Neural progenitor cell (in vitro differentiated cells): ENCODE data around the gene VGLL1. TPM values are rescaled to one million over a fixed set of nuclear protein-coding genes. Genes with fewer than 3 reads are reported as not detected.

Experiments used
- DNase-seq: peaks from one replicate; pipeline ENCODE4 v3.0.0-alpha.2; 2016; ENCODE audit warnings: low spot score
- H2AFZ ChIP-seq: fragments of 200-600 bp; sonication (generic); replicated peaks from 2 replicates; pipeline ENCODE4 v1.6.1; 2016; ENCODE audit warnings: antibody characterized with exemption
- H3F3A ChIP-seq: fragments of 200-600 bp; sonication (generic); 2 replicates; pipeline ENCODE4 v1.6.1; 2016; ENCODE audit warnings: antibody characterized with exemption, low read depth
- H3K27ac ChIP-seq: fragments of 200-600 bp; sonication (generic); 2 replicates; pipeline ENCODE4 v1.5.1; 2016; ENCODE audit warnings: mild to moderate bottlenecking
- H3K27me3 ChIP-seq: fragments of 200-600 bp; sonication (generic); 2 replicates; pipeline ENCODE4 v1.6.1; 2016; ENCODE audit warnings: mild to moderate bottlenecking, moderate library complexity
- H3K36me3 ChIP-seq: fragments of 200-600 bp; sonication (generic); 2 replicates; pipeline ENCODE4 v1.5.1; 2016
- H3K4me1 ChIP-seq: fragments of 200-600 bp; sonication (generic); 2 replicates; pipeline ENCODE4 v1.6.1; 2016; ENCODE audit warnings: mixed run types
- H3K4me2 ChIP-seq: fragments of 200-600 bp; sonication (generic); 2 replicates; pipeline ENCODE4 v1.6.1; 2016
- H3K4me3 ChIP-seq: fragments of 200-600 bp; sonication (generic); 2 replicates; pipeline ENCODE4 v1.5.1; 2016
- H3K79me2 ChIP-seq: fragments of 200-600 bp; sonication (generic); 2 replicates; pipeline ENCODE4 v1.6.1; 2016; ENCODE audit warnings: low read depth
- H3K9ac ChIP-seq: fragments of 200-600 bp; sonication (generic); 2 replicates; pipeline ENCODE4 v1.6.1; 2016
- H3K9me3 ChIP-seq: fragments of 200-600 bp; sonication (generic); 2 replicates; pipeline ENCODE4 v1.5.1; 2016; ENCODE audit warnings: low read depth
- H4K20me1 ChIP-seq: fragments of 200-600 bp; sonication (generic); 2 replicates; pipeline ENCODE4 v1.6.1; 2016; ENCODE audit warnings: low read depth
- H3K27ac Mint-ChIP-seq: 3 replicates; pipeline ENCODE4 v1.8.0; 2021; ENCODE audit warnings: mixed read lengths
- H3K27me3 Mint-ChIP-seq: 2 replicates; pipeline ENCODE4 v1.8.0; 2022; ENCODE audit warnings: low read depth, mild to moderate bottlenecking, inconsistent platforms, moderate library complexity, mixed read lengths; ENCODE audit not compliant: insufficient read depth
- H3K36me3 Mint-ChIP-seq: 3 replicates; pipeline ENCODE4 v1.8.0; 2021; ENCODE audit warnings: mixed read lengths
- H3K4me1 Mint-ChIP-seq: 3 replicates; pipeline ENCODE4 v1.8.0; 2021; ENCODE audit warnings: mixed read lengths
- H3K4me3 Mint-ChIP-seq: 3 replicates; pipeline ENCODE4 v1.8.0; 2021; ENCODE audit warnings: mild to moderate bottlenecking, moderate library complexity, mixed read lengths
- H3K9me3 Mint-ChIP-seq: 3 replicates; pipeline ENCODE4 v1.8.0; 2020; ENCODE audit warnings: mixed read lengths
- CTCF ChIP-seq: fragments of 200-600 bp; sonication (generic); IDR thresholded peaks from 2 replicates; pipeline ENCODE4 v1.5.1; 2017; ENCODE audit warnings: antibody characterized with exemption, mild to moderate bottlenecking
- EZH2 ChIP-seq: fragments of 200-600 bp; sonication (generic); IDR thresholded peaks from 2 replicates; pipeline ENCODE4 v1.6.1; 2017; ENCODE audit warnings: antibody characterized with exemption, mild to moderate bottlenecking, moderate library complexity
- EZH2phosphoT487 ChIP-seq: fragments of 200-600 bp; sonication (generic); IDR thresholded peaks from 2 replicates; pipeline ENCODE4 v1.6.1; 2017; ENCODE audit warnings: antibody characterized with exemption
- total RNA-seq: library from RNA; depleted of rRNA; stranded (reverse); fragments of >200 nt; gene quantifications from 2 replicates; pipeline ENCODE4 v1.2.3, GENCODE V29; 2015; ENCODE audit warnings: low replicate concordance

Gene VGLL1
- total RNA-seq, 1 donor from 2014 or later, result not detected

GRCh38 chrX:136577552-136577951, 45.5 kb downstream of the VGLL1 start:
- peaks cover 4% of the 10 kb centered on the region for H3K27me3 Mint-ChIP-seq
- Histone ChIP-seq H2AFZ (peak overlapping the region; percentile 20), H3K4me1 (no peaks in the 10 kb centered on the region), H3K36me3 (no peaks in the 10 kb centered on the region), H3F3A (no peaks in the 10 kb centered on the region), H3K27me3 (no peaks in the 10 kb centered on the region), H3K27ac (no peak overlapping the region), H3K4me2 (no peak overlapping the region), H3K4me3 (no peak overlapping the region), H3K9ac (no peak overlapping the region), H3K79me2 (no peaks in the 10 kb centered on the region), H4K20me1 (no peaks in the 10 kb centered on the region), H3K9me3 (no peaks in the 10 kb centered on the region)
- TF ChIP-seq EZH2phosphoT487 (no peak), CTCF (peak; percentile 59)
- H3K36me3 Mint-ChIP-seq, result no peaks in the 10 kb centered on the region
- no peak overlapping the region for H3K4me3 Mint-ChIP-seq
- H3K4me1 Mint-ChIP-seq, result no peaks in the 10 kb centered on the region
- H3K27ac Mint-ChIP-seq, result no peak overlapping the region
- peak; percentile 67 for DNase-seq
- peaks cover 4% of the 10 kb centered on the region for H3K9me3 Mint-ChIP-seq

GRCh38 chrX:136580316-136580715, 48.3 kb downstream of the VGLL1 start:
- H3K27ac Mint-ChIP-seq, result no peak overlapping the region
- H3K27ac ChIP-seq, result no peak overlapping the region
- H3K9ac ChIP-seq, result no peak overlapping the region

GRCh38 chrX:136582624-136583023, 50.6 kb downstream of the VGLL1 start:
- H3K9me3 ChIP-seq, result no peaks in the 10 kb centered on the region
- no peak overlapping the region for H3K9ac ChIP-seq
- no peak overlapping the region for H3K4me2 ChIP-seq
- no peak overlapping the region for H3K4me3 ChIP-seq
- no peak for DNase-seq
- H3F3A ChIP-seq, result no peaks in the 10 kb centered on the region
- Mint-ChIP-seq H3K36me3 (no peaks in the 10 kb centered on the region), H3K27me3 (peaks cover 4% of the 10 kb centered on the region), H3K4me1 (peaks cover 2% of the 10 kb centered on the region), H3K9me3 (peaks cover 4% of the 10 kb centered on the region), H3K27ac (no peak overlapping the region), H3K4me3 (no peak overlapping the region)
- no peaks in the 10 kb centered on the region for H3K27me3 ChIP-seq
- H4K20me1 ChIP-seq, result no peaks in the 10 kb centered on the region
- TF ChIP-seq CTCF, result no peak
- no peaks in the 10 kb centered on the region for H3K36me3 ChIP-seq
- no peak overlapping the region for H2AFZ ChIP-seq
- H3K4me1 ChIP-seq, result no peaks in the 10 kb centered on the region
- no peak overlapping the region for H3K27ac ChIP-seq
- no peaks in the 10 kb centered on the region for H3K79me2 ChIP-seq

More at GRCh38 chrX:136580316-136580715, 48.3 kb downstream of the VGLL1 start:
- Histone ChIP-seq H3K27me3 (no peaks in the 10 kb centered on the region), H2AFZ (no peak overlapping the region), H4K20me1 (no peaks in the 10 kb centered on the region), H3K4me1 (no peaks in the 10 kb centered on the region), H3F3A (no peaks in the 10 kb centered on the region), H3K9me3 (no peaks in the 10 kb centered on the region), H3K36me3 (no peaks in the 10 kb centered on the region), H3K79me2 (no peaks in the 10 kb centered on the region), H3K4me3 (no peak overlapping the region), H3K4me2 (no peak overlapping the region)
- DNase-seq, result no peak
- no peaks in the 10 kb centered on the region for H3K36me3 Mint-ChIP-seq
- no peak for TF ChIP-seq CTCF
- peaks cover 4% of the 10 kb centered on the region for H3K27me3 Mint-ChIP-seq
- H3K4me3 Mint-ChIP-seq, result no peak overlapping the region
- no peaks in the 10 kb centered on the region for H3K4me1 Mint-ChIP-seq
- peaks cover 4% of the 10 kb centered on the region for H3K9me3 Mint-ChIP-seq

GRCh38 chrX:136584545-136584944, 52.5 kb downstream of the VGLL1 start:
- TF ChIP-seq CTCF (no peak), EZH2phosphoT487 (no peak), EZH2 (no peak)
- no peak overlapping the region for H2AFZ ChIP-seq
- no peaks in the 10 kb centered on the region for H3K27me3 ChIP-seq
- no peak overlapping the region for H3K4me2 ChIP-seq
- no peaks in the 10 kb centered on the region for H3K9me3 ChIP-seq
- Mint-ChIP-seq H3K4me3 (no peak overlapping the region), H3K36me3 (no peaks in the 10 kb centered on the region), H3K9me3 (peaks cover 4% of the 10 kb centered on the region), H3K27me3 (peaks cover 4% of the 10 kb centered on the region), H3K4me1 (peaks cover 2% of the 10 kb centered on the region), H3K27ac (no peak overlapping the region)
- H4K20me1 ChIP-seq, result no peaks in the 10 kb centered on the region
- H3K4me3 ChIP-seq, result no peak overlapping the region
- H3K4me1 ChIP-seq, result no peaks in the 10 kb centered on the region
- no peak overlapping the region for H3K9ac ChIP-seq
- DNase-seq, result no peak
- no peaks in the 10 kb centered on the region for H3K79me2 ChIP-seq
- H3F3A ChIP-seq, result no peaks in the 10 kb centered on the region
- H3K27ac ChIP-seq, result no peak overlapping the region
- H3K36me3 ChIP-seq, result no peaks in the 10 kb centered on the region
